ENCODE measurements around the gene RAPGEF1. TPM values are rescaled to one million over a fixed set of nuclear protein-coding genes. Genes with fewer than 3 reads are reported as not detected.

RAPGEF1 gene
- total and polyA plus RNA-seq, 2 experiments from 2014 or later = 26.2 to 29.7 TPM

DNA sequence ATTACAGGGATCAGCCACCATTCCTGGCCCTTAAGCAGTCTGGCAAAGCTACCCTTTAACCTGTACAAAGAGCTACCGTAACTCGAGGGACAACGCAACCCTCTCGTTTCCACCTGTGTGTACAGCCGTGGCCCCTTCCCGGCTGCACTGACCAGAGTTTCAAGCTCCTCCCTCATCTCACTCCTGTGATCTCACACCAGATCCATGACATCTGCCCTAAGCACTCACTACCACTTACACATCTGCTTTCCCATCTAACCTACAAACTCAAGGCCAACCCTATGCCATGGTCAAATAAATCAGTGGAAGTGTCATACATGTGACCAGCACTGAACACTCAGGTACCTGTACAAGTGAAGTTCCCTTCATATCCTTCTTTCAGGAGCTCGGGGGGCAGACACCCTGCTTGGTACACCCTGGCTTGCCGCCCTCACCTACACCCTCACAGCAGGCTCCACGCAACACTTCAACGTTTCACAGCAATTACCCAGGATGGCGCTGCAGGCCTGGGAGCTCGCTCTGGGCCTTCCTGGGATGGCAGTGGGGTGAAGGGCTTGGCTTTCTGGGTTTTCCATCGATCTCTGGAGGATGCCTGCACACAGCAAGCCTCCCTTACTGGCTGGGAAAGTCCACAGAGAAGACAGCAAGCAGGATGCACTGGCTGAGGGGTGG, 132.8 kb downstream of the RAPGEF1 start:
- Histone ChIP-seq H3K4me1 (ENCODE audit: insufficient read depth) (peaks cover 38% of the 10 kb centered on the region), H3K9me3 (ENCODE audit: low read depth) (no peaks in the 10 kb centered on the region), H3K27me3 (no peaks in the 10 kb centered on the region), H4K20me1 (ENCODE audit: insufficient read depth, poor library complexity, severe bottlenecking) (no peaks in the 10 kb centered on the region), H3K4me2 (peak overlapping the region; percentile 36), H3K79me2 (peaks cover 6% of the 10 kb centered on the region), H3K27ac (peak overlapping the region; percentile 98), H3K4me3 (no peak overlapping the region), H3K36me3 (replicated peaks; ENCODE audit: insufficient read depth, low read depth) (no peaks in the 10 kb centered on the region), H2AFZ (no peak overlapping the region), H3K9me2 (replicated peaks; ENCODE audit: insufficient read depth) (no peaks in the 10 kb centered on the region)
- peak; percentile 53 for DNase-seq (ENCODE audit: low spot score)
- TF ChIP-seq EZH2 (IDR thresholded peaks at IDR 0.05; ENCODE audit: borderline replicate concordance) (no peak), EZH2phosphoT487 (IDR thresholded peaks at IDR 0.05; ENCODE audit: low read depth, severe bottlenecking, unreplicated experiment) (no peak)
- TF ChIP-seq, protein P1, sequence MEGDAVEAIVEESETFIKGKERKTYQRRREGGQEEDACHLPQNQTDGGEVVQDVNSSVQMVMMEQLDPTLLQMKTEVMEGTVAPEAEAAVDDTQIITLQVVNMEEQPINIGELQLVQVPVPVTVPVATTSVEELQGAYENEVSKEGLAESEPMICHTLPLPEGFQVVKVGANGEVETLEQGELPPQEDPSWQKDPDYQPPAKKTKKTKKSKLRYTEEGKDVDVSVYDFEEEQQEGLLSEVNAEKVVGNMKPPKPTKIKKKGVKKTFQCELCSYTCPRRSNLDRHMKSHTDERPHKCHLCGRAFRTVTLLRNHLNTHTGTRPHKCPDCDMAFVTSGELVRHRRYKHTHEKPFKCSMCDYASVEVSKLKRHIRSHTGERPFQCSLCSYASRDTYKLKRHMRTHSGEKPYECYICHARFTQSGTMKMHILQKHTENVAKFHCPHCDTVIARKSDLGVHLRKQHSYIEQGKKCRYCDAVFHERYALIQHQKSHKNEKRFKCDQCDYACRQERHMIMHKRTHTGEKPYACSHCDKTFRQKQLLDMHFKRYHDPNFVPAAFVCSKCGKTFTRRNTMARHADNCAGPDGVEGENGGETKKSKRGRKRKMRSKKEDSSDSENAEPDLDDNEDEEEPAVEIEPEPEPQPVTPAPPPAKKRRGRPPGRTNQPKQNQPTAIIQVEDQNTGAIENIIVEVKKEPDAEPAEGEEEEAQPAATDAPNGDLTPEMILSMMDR (IDR thresholded peaks at IDR 0.05; ENCODE audit: poor library complexity) = peak; percentile 9
- WGBS (ENCODE audit: low lambda C conversion rate, missing lambda C conversion rate) = 88% methylated on average over 13 of the region's 13 CpGs

GRCh38 chr9:131605770-131606590, 133.9 kb downstream of the RAPGEF1 start:
- Histone ChIP-seq H3K4me1 (ENCODE audit: insufficient read depth) (peaks cover 38% of the 10 kb centered on the region), H4K20me1 (ENCODE audit: insufficient read depth, poor library complexity, severe bottlenecking) (no peaks in the 10 kb centered on the region), H2AFZ (no peak overlapping the region), H3K4me2 (no peak overlapping the region), H3K9me2 (replicated peaks; ENCODE audit: insufficient read depth) (no peaks in the 10 kb centered on the region), H3K79me2 (peaks cover 6% of the 10 kb centered on the region), H3K27ac (peak overlapping the region; percentile 98), H3K4me3 (no peak overlapping the region), H3K36me3 (replicated peaks; ENCODE audit: insufficient read depth, low read depth) (no peaks in the 10 kb centered on the region), H3K27me3 (no peaks in the 10 kb centered on the region), H3K9me3 (ENCODE audit: low read depth) (no peaks in the 10 kb centered on the region)
- peak; percentile 88 for DNase-seq (ENCODE audit: low spot score)
- WGBS (ENCODE audit: low lambda C conversion rate, missing lambda C conversion rate) = 63% methylated on average over 9 of the region's 9 CpGs
- TF ChIP-seq EZH2 (IDR thresholded peaks at IDR 0.05; ENCODE audit: borderline replicate concordance) = no peak
- no peak for TF ChIP-seq EZH2phosphoT487 (IDR thresholded peaks at IDR 0.05; ENCODE audit: low read depth, severe bottlenecking, unreplicated experiment)
- TF ChIP-seq, protein P1 (IDR thresholded peaks at IDR 0.05; ENCODE audit: poor library complexity) = no peak

GRCh38 chr9:131603711-131604439, 136.0 kb downstream of the RAPGEF1 start:
- no peaks in the 10 kb centered on the region for H4K20me1 ChIP-seq (ENCODE audit: insufficient read depth, poor library complexity, severe bottlenecking)
- peaks cover 25% of the 10 kb centered on the region for H3K4me1 ChIP-seq (ENCODE audit: insufficient read depth)
- WGBS (ENCODE audit: low lambda C conversion rate, missing lambda C conversion rate) = 93% methylated on average over 16 of the region's 16 CpGs
- H3K4me3 ChIP-seq = no peak overlapping the region
- H3K36me3 ChIP-seq (replicated peaks; ENCODE audit: insufficient read depth, low read depth) = no peaks in the 10 kb centered on the region
- no peak for DNase-seq (ENCODE audit: low spot score)
- H3K27ac ChIP-seq = no peak overlapping the region
- no peaks in the 10 kb centered on the region for H3K9me2 ChIP-seq (replicated peaks; ENCODE audit: insufficient read depth)
- TF ChIP-seq EZH2 (IDR thresholded peaks at IDR 0.05; ENCODE audit: borderline replicate concordance) (no peak), EZH2phosphoT487 (IDR thresholded peaks at IDR 0.05; ENCODE audit: low read depth, severe bottlenecking, unreplicated experiment) (no peak)
- TF ChIP-seq, protein P1 (IDR thresholded peaks at IDR 0.05; ENCODE audit: poor library complexity) = no peak
- no peaks in the 10 kb centered on the region for H3K27me3 ChIP-seq
- H3K79me2 ChIP-seq = peaks cover 6% of the 10 kb centered on the region
- no peaks in the 10 kb centered on the region for H3K9me3 ChIP-seq (ENCODE audit: low read depth)
- no peak overlapping the region for H3K4me2 ChIP-seq
- H2AFZ ChIP-seq = no peak overlapping the region

Measured in hepatocyte (in vitro differentiated cells).